Activated T-helper 1 cell treated with Interleukin-2 at 50 U/mL for 16 hours (primary cell): ENCODE data around the gene ST3GAL4.

Source experiments
- DNase-seq: peaks from one replicate; pipeline ENCODE4 v3.0.0-alpha.2; 2020; ENCODE audit warnings: low read depth

The ST3GAL4 gene

DNA sequence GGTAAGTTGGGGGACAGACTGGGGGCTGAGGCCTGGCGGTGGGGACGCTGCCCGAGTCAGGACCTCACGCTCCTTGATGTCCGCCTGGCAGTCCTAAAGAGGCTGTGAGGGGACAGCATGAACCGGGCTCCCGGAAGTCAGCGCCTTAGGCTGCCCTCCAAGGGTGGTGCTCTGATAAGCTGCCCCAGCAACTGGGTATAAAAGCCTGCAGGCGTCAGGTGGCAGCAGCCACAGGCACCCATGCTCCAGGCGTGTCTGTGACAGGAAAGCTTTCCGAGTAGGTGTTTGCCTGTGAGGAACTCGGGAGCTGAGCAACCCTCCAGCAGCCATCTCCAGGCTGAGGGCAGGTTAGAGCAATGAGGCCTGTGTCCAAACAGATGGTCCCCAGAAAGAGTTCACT lies 53.0 kb downstream of the ST3GAL4 start:
- DNase-seq = no peak

DNA sequence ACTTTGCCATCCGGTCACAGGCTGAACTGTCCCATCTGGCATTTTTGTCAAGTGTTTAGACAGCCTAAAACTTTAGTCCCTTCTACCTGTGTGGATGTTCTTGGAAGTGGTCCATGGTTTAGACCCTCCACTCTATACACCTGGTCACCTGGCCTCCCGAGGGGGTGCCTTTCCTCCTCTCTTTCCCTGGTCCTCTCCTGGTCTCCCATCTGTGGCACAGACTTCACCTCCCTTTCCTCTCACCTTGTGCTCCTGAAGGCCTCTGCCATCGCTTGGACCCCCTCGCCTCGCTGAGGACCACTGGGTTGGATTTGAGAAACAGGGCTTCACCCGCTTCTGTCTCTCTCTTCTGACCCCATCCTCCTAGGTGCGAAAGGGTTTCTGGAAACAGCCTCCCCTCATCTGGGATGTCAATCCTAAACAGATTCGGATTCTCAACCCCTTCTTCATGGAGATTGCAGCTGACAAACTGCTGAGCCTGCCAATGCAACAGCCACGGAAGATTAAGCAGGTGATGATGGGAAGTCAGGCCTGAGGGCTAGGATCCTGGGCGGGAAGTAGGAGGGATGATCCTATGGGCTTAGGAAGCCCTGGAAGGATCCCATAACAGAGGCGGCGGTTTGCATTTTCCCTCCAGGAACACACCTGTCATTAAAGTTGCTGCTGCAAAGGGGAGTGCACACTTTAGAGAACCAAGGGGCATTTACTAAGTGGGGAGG lies 53.6 kb downstream of the ST3GAL4 start:
- DNase-seq = no peak

DNA sequence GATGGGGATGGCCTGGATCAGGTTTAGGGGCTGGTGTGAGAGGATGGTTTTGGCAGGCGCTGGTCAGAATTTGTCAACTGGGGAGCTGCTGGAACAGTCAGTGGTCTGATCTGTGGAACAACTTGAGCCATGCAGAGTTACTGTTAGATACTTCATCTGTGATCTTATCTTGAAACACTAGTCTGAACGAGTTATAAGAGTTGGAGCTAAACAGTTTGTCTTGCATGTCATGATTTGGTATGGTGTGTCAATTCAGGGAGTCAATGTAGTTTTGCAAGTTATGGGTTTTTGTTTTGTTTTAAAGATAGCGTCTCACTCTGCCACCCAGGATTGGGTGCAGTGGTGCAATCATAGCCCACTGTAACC lies 54.1 kb downstream of the ST3GAL4 start:
- DNase-seq = no peak

DNA sequence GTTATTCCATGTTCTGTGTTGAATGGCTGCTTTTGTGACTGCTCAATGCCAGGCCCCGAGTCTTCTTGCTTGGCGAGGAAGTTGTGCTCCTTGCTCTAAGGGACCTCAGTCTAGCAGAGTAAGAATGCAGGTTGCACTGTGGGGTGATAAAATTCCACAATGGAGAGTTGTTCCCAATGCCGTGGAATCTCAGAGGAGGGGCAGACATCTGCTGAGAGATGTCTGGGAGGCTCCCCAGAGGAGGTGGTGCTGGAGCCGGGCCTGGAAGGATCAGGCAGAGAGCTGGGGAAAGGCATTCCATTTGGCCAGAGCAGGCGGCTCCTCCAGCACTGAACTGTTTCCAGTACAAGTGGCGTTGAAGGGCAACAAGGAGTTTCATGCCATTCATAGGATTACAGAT lies 55.2 kb downstream of the ST3GAL4 start:
- no peak for DNase-seq

DNA sequence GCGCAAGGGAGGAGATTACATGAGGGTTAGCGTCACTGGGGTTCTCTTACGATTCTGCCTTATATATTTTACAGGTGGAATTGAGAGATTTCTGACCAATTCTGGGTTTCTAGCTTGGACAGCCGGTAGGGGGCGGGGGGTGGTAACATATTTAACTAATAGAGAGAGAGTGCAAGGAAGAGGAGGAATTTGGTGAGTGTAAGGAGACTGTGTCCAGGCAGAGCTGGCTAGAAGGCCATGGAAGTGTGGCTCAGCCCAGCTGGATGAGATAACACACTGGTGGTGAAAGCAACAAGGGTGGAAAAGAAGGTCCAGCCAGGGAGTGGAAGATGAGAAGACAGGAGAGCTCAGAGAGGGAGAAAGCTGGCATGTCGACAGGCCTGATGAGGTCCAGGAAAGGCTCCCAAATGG lies 56.5 kb downstream of the ST3GAL4 start:
- no peak for DNase-seq

DNA sequence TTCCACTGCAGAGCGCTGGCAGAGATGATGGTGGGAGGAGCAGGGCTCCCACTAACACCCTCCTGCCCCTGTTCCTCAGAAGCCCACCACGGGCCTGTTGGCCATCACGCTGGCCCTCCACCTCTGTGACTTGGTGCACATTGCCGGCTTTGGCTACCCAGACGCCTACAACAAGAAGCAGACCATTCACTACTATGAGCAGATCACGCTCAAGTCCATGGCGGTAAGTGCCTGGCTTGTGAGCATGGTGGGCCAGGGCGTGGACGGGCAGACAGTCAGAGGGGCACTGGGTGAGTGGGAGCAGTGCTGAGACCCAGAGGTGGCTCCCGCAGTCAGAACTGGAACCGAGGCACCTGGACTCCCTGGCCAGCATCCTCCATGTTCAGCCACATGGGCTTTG lies 57.9 kb downstream of the ST3GAL4 start:
- DNase-seq = no peak

DNA sequence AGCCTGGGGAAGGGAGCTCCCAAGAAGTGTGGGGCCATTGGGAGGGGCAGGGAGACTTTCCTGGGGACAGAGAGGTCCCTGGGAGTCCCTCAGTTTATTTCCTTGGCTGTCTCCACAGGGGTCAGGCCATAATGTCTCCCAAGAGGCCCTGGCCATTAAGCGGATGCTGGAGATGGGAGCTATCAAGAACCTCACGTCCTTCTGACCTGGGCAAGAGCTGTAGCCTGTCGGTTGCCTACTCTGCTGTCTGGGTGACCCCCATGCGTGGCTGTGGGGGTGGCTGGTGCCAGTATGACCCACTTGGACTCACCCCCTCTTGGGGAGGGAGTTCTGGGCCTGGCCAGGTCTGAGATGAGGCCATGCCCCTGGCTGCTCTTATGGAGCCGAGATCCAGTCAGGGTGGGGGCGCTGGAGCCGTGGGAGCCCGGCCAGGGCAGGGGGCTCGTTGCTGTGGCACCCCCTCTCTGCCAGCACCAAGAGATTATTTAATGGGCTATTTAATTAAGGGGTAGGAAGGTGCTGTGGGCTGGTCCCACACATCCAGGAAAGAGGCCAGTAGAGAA lies 58.4 kb downstream of the ST3GAL4 start:
- DNase-seq = no peak

DNA sequence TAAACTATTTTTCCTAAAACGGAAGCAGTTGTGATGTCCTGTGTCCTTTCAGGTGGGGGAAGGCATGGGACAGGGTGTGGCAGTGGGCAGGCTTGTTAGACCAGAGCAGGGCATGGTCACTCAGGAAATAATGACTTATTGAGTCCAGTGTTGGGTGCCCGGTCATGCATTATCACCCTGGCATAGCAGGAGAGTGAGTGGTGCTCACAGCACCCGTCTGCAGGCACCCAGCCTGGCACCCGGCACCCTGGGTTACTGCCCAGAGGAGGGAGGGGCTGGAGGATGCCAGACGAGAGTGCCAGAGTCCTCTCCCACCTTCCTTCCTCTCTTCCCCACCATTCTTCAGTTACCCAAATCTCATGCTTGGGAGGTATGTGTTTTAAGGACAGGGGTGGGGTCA lies 59.1 kb downstream of the ST3GAL4 start:
- no peak for DNase-seq

DNA sequence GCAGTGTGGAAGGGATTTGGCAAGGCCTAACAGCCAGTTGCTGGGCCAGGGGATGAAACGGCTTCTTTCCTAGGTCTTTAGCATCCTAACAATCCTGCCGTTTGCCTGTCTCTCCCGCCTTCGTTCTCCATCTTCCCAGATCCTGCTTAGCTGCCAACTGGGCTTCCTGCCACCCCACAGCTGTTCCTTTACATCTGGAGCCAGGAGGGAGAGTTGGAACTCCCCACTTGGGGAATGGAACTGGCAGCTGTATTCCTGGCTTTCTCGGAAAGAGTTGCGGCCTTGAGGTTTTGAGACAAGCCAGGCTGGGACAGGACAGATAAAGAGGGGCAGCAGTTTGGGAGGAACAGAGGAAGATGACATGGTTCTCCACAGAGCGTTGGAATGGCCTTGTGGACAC lies 59.6 kb downstream of the ST3GAL4 start:
- no peak for DNase-seq

DNA sequence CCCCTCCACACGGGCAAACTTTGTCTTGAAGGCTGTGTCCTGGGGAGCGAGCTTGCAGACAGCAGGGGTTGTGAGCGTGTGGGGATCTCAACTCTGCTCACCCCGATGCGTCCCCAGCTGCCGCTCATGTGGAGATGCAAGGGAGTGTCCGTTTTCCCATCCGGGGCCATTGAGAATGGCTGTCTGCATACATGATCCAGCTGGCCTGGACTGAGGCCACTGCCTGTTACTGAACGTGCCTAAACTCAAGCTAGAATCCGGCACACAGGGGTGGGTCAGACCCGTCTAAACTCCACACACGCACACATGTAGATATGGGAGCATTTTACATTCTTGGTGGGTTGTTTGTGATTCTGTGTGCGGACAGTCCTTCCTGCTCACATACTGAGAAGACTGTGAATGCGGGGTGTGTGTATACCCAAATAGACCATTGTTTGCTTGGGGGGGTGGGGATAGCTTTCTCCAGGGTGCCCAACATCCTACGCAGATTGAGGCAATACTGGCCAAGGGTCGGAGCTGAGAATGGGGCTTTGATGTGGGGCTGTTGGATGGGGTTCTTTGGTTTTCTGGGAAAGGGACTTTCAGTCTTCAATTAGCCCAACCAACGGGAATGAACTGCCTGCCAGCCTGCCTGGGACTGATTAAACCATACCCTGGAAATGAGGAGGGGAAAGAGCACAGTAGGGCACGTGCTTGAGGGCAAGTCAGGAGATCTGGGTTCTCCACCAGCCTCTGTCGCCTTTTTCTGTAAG lies 60.4 kb downstream of the ST3GAL4 start:
- DNase-seq = no peak

DNA sequence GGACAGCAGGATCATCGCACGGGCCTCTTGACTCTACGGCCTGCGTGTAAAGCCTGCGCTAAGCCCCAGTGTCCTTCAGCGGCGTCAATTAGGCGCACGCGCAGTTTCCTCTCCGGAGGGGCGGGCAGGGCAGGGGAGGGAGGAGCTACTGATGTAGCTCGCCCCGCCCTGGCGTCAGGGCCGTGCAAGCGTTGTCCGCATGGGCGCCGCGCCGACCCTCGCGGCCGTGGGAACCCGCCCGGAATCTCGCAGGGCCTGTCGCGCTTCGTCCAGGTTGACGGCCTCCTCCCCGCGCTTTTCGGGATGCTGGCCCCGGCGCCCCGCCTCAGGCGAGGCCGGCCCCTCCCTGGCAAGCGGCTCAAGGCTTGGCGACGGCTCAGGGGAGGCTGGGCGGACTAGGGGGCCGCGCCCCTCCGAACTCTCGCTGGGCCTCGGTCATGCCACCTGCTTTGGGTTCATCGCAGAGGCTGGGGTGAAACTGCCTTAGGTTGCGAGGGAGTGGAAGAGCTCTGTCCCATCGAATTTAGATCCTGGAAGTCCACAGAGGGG lies 61.1 kb downstream of the ST3GAL4 start:
- DNase-seq = peak; percentile 39

DNA sequence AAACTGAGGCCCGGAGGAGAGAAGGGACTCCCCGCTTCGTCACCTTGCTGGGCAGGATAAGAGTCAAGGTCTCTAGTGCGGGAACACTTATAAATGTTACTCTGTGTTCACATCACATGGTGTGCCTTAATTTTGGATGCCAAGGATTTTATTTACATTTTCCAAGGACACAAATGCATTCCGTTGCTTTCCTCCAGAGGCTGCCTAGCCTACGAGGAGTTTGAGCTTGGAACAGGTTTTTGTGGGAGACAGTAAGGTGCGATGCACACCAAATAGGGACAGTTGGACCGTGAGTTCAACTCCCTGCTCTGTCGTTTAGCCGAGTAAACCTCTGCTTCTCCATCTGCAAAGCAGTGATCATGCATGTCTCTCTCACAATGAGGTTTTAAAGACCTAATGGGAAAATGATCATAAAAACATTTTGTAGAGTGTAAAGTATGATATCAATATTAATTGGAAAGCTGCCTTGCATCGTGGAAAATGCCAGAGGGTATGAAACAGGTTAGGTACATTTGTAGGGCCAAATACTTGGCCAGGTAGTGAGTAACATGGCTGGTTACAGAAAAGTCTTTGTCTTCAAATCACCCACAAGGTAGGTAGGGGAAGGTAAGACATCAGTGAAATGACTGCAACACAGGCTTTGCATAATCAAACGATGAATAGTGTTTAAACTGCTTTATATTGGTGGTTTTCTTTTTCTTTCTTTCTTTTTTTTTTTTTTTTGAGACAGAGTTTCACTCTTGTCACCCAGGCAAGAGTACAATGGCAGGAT lies 61.8 kb downstream of the ST3GAL4 start:
- no peak for DNase-seq

DNA sequence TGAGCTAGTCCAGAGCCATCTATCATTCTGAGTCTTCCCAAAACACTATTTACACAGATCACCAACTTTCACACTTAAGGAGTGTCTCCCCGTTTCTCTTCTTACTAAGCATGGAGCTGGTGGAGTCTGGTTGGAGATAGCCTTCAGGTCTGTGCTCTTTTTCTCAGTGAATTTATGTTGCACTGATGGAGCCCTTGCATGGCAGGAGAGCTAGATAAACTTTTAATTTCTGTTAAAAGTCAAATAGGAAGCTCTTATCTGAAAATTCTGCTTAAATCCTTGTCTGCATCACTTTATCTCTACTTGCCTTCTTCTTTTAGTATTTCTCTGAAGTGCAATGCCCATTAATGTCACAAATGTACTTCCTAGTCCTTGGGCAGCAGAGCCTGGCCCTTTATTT lies 63.4 kb downstream of the ST3GAL4 start:
- no peak for DNase-seq

DNA sequence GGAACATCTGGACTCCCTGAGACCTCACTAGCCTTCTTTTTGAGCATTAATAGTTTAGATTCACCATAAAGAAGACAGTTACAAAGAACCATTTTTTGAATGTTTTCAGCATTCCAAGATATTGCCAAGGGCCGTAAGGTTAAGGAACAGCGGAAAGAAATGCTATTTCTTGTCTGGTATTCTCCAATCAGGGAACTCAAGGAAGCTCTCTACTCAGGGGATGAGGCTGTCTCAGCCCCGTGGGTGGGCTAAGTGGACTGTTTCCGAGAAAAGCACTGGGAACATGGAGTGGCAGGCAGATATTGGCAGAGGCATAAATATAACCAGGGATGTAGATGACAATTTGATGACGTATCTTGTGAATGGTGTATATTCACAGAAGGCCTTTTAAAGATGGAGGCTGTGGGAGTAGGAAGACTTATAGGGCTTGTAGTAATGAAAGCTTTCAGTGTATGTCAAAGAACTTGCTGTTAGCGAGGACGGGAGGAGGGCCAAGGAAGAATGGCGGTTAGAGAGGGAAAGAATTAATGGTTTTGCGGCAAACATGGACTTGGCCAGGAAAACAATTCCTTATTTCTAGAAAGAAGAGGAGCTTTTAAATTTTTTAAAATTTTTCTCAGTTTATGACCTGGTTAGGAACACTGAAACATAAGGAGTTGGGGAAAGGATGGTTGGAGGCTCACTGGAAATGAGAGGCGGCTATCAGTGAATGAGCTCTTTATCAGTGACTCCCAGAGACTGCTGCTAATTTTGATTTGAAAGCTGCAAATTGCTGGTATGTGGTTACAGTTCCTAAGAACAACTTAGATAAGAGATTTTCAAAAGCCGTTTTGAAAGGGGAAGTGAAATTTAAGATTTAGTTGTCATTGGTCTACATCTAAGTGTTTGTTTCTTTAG lies 64.6 kb downstream of the ST3GAL4 start:
- DNase-seq = no peak

DNA sequence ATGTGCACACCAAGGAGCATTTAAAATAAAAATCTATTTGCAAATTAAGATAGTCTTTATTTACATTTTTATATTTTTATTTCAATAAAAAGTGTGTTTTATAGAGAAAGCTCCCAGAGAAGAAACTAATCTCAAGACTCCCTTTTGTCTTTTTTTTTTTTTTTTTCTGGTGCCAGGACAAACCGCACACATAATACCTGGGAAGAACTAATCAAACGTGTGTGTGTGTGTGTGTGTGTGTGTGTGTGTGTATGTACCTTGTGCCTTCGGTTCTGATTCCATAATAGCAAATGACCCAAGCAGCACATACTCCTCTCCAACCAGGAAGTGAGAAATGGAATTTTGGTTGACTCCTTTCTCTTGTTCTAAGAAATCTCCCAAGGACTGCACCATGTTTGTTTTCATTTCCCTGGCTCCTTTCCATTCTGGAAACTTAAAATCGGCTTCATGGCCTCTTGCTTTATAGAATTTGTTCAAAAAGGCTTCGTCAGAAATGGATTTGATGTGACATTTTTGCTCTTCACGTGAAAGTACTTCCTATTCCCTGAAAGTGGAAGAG lies 65.3 kb downstream of the ST3GAL4 start:
- no peak for DNase-seq

DNA sequence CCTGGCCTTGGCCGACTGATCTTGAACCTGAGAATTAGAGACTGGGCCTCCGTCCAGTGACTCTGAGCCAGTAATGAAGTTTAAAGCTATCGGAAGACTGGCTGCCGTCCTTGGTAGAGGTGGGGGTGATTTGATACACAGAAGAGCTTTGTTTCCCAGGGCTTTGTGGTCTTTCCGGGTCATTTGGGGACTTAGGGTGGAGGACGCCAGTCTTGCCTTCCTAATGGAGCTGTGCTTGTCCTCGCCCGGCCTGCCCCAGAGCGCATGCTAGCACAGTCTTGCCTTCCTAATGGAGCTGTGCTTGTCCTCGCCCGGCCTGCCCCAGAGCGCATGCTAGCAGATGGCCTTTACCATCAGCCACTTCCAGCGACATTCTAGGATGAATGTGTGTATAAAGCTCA lies 65.8 kb downstream of the ST3GAL4 start:
- DNase-seq = no peak

DNA sequence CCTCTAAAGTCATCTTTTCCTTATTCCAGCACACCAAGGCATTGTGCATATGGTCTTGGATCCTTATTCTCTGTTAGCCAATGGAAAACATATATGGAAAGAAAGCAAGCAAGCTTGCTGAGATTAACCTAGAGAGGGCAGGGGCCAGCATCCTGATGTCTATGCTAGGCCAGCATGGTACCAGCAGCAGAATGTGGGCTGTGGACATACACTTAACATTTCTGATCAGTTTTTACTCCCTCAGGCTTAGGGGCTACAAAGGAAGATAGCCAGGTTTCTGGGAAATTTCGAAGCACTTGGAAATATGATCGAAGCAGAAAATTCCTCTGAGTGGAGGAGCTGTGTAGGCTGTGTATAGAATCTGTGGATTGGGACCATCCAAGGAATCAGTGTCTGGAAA lies 67.0 kb downstream of the ST3GAL4 start:
- DNase-seq = no peak

DNA sequence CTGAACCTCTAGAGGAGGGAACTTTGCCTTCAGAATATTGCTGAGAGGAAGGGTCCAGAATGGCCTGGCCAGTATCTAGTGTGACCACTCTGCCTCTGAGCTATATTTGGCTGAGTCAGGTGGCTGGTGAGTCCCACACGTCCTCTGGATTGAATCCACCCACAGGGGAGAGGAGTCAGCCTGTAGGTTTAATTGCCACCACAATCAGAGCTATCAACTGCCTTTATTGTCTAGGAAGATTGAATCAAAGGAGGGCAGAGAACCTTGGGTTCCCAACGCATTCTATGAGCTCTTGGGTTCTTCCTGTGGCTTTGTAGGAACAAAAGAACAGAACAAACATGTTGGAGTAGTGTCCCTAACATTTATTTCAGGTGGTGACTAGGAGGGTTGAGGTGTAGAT lies 67.7 kb downstream of the ST3GAL4 start:
- DNase-seq = no peak

DNA sequence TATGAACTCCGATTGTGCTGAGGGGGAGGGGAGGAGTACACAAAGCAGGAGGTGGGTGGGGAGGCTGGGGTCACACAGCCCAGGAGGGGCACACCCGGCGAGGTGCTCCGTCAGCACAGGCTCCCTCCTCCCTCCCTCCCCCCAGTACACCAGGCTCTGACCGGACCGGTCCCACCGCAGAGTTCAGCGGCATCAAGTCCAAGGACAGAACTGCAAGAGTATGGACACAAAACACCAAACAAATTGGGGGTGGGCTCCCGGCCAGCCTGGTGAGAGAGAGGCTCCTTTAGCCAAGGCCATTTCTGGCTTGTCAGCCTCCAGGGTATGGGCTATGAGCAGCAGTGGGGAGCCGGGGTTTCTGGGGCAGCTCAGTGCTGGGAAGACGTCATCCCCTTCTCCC lies 68.3 kb downstream of the ST3GAL4 start:
- DNase-seq = no peak

DNA sequence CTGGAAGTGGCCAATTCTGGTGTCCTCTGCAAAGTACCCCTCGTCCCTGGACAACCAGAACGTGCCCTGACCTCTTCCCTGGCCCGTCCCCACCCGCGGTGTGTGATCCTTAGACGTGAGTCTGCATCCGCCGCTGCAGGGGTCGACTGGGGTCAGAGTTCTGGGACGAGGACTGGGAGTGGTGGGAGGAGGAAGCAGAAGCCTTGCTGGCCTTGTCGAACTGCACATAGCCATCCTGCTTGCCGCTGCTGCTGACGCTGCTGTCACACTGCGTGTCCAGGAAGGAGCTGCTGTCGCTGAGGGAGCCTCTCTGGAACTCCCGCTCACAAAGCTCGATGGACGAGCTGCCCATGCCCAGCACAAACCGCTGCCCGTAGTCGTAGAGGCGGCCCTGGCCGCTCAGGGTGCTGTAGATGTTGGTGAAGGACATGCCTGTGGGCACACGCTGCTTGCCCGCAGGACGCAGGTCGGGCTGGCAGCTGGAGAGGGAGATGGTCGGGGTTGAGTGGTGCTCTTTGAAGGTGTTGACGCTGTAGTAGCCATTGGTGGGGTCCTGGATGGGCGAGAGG lies 69.1 kb downstream of the ST3GAL4 start:
- DNase-seq = no peak

DNA sequence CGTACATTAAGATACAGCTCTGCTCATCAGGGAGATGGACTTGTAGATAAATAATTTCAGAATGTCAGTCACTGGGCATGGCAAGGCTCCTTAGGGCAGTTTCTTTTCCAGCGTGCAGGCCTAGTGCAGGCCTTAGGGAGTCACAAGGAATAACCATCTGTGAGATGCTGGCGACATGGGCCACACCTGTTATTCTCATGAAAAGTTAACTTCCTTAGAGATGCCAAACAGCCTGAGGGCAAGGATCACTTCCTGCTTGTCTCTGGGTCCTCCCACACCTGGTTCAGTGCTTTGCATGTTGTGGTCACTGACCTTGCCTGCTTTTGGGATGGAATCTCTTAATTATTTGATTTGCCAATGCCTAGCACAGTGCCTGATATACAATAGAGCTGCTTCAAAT lies 70.6 kb downstream of the ST3GAL4 start:
- no peak for DNase-seq
